ENCODE data around the gene TBX3.

- TF ChIP-seq PPARA (CRISPR knock-in tag; IDR thresholded peaks at IDR 0.05; ENCODE audit: borderline replicate concordance) (no peak), BACH2 (CRISPR knock-in tag; IDR thresholded peaks at IDR 0.05; ENCODE audit: borderline replicate concordance) (no peak), CREB5 (CRISPR knock-in tag; IDR thresholded peaks at IDR 0.05; ENCODE audit: low read depth) (no peak), ZFP3 (CRISPR knock-in tag; IDR thresholded peaks at IDR 0.05) (no peak), TOX (CRISPR knock-in tag; IDR thresholded peaks at IDR 0.05; ENCODE audit: borderline replicate concordance) (no peak), ARNTL (CRISPR knock-in tag; IDR thresholded peaks at IDR 0.05; ENCODE audit: borderline replicate concordance, low read depth) (no peak)
Observed at GRCh38 chr12:114656906-114657596, 26.9 kb downstream of the TBX3 start.
